Esophagus squamous epithelium (tissue), 4 donors: ENCODE measurements around the gene GADD45G.

Experiments
- CTCF ChIP-seq, 6 experiments: fragments of 450-650 bp in 4 of 6; fragments of 200-600 bp in 2 of 6; sonication (generic) in 2 of 6; IDR thresholded peaks; one replicate each; pipeline ENCODE4 v1.5.1; 2016 to 2019; ENCODE audit warnings: antibody characterized with exemption in 6 of 6, mild to moderate bottlenecking in 4 of 6, moderate library complexity in 4 of 6
- POLR2A ChIP-seq, 4 donors: fragments of 450-650 bp; IDR thresholded peaks; one replicate each; pipeline ENCODE4 v1.6.1; 2017; ENCODE audit warnings: antibody characterized with exemption in 4 of 4, mild to moderate bottlenecking in 4 of 4, moderate library complexity in 3 of 4

GRCh38 chr9:89623925-89624420 lies 19.2 kb downstream of the GADD45G start:
- no peak for TF ChIP-seq CTCF (IDR thresholded peaks at IDR 0.05)
- TF ChIP-seq POLR2A (IDR thresholded peaks at IDR 0.05), result no peak
